Mesodermal cell (in vitro differentiated cells): ENCODE data around the gene ABCG4.
"Not testable (repeated sequence)": the region's sequence is repeated elsewhere in the genome, so short reads cannot be mapped to it uniquely, and the experiment has no call there.

ENCODE experiments used
- H3K27ac ChIP-seq: 2 replicates; pipeline ENCODE4 v1.7.0; 2013; ENCODE audit warnings: mild to moderate bottlenecking, low read depth, low read length, moderate library complexity; ENCODE audit not compliant: severe bottlenecking
- H3K36me3 ChIP-seq: 2 replicates; pipeline ENCODE4 v1.7.1; 2013; ENCODE audit warnings: mild to moderate bottlenecking, low read length, moderate library complexity; ENCODE audit not compliant: control insufficient read depth, insufficient read depth
- H3K4me1 ChIP-seq: one replicate; pipeline ENCODE4 v1.7.1; 2013; ENCODE audit warnings: mild to moderate bottlenecking, low read length; ENCODE audit not compliant: insufficient read depth, control insufficient read depth, poor library complexity, severe bottlenecking
- H3K4me3 ChIP-seq: 2 replicates; pipeline ENCODE4 v1.7.0; 2013; ENCODE audit warnings: low read length, control low read depth, mild to moderate bottlenecking; ENCODE audit not compliant: insufficient read depth, poor library complexity, severe bottlenecking; ENCODE audit errors: extremely low read depth
- H3K9me3 ChIP-seq: 2 replicates; pipeline ENCODE4 v1.7.1; 2013; ENCODE audit warnings: mild to moderate bottlenecking, low read length, moderate library complexity; ENCODE audit not compliant: control insufficient read depth
- WGBS, 2 experiments: methylation state at CpG; one replicate each; pipeline ENCODE4 v1.1.5; 2013; ENCODE audit warnings: missing lambda C conversion rate in 2 of 2; ENCODE audit not compliant: insufficient coverage in 2 of 2; 5-methylcytosine and 5-hydroxymethylcytosine counted together

ABCG4 gene

DNA sequence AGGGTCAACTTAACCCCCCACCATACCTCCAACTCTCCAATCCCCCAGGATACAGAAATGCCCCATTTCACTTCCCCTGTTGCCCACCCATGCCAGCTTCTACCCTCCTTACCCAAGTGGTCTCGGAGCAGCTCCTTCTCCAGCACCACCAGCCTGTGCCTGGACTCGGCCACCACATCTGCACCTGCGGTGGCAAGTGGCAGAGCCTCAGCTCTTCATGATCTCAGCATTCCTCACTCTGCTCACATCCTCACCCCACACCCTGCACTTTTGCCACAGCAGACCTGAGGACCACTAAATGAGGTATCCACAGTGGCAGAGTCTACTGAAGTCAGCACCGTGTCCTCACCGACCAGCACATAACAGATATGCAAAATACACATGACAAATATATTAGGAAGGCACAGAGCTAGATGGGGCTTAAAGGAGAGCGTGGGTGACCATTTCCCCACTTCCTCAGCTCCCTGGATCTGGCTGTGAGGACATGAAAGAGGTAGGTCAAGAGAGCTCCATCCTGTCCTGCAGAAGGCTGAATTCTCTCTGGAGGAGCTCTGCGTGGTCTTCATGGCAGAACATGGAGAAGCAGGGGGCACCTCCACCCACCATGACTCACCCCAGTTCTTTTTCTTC is 46.1 kb downstream of the ABCG4 start:
- H3K9me3 ChIP-seq, result no peaks in the 10 kb centered on the region
- H3K27ac ChIP-seq, result no peak overlapping the region
- no peak overlapping the region for H3K4me3 ChIP-seq
- no peaks in the 10 kb centered on the region for H3K36me3 ChIP-seq
- H3K4me1 ChIP-seq, result no peaks in the 10 kb centered on the region
- 93% methylated on average over 3 of the region's 7 CpGs for WGBS, 2 experiments

GRCh38 chr11:119195680-119196079 is 46.8 kb downstream of the ABCG4 start:
- no peak overlapping the region for H3K4me3 ChIP-seq
- H3K9me3 ChIP-seq, result no peaks in the 10 kb centered on the region
- no peaks in the 10 kb centered on the region for H3K36me3 ChIP-seq
- H3K27ac ChIP-seq, result no peak overlapping the region
- 47 to 54% methylated on average over 2 to 5 of the region's 6 CpGs for WGBS, 2 experiments
- H3K4me1 ChIP-seq, result no peaks in the 10 kb centered on the region

- 60% methylated on average over 2 to 3 of the region's 5 CpGs for WGBS, 2 experiments
- H3K36me3 ChIP-seq, result no peaks in the 10 kb centered on the region
- no peak overlapping the region for H3K4me3 ChIP-seq
- H3K27ac ChIP-seq, result no peak overlapping the region
- H3K4me1 ChIP-seq, result no peaks in the 10 kb centered on the region
- H3K9me3 ChIP-seq, result no peaks in the 10 kb centered on the region
Measured at GRCh38 chr11:119196833-119197483, 48.1 kb downstream of the ABCG4 start.

DNA sequence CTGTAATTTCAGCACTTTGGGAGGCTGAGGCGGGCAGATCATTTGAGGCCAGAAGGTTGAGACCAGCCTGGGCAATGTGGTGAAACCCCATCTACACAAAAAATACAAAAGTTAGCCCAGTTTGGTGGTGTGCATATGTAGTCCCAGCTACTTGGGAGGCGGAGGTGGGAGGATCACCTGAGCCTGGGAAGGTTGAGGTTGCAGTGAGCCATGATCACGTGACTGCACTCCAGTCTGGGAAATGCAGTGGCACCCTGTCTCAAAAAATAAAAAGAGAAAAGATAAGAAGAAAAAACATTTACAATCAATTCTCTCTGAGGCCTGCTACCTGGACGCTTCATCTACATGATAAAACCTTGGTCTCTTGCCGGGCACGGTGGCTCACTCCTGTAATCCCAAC is 50.1 kb downstream of the ABCG4 start:
- H3K36me3 ChIP-seq, result no peaks in the 10 kb centered on the region
- 70 to 76% methylated on average over 4 of the region's 6 CpGs for WGBS, 2 experiments
- H3K9me3 ChIP-seq, result no peaks in the 10 kb centered on the region
- no peak overlapping the region for H3K27ac ChIP-seq
- H3K4me1 ChIP-seq, result no peaks in the 10 kb centered on the region
- H3K4me3 ChIP-seq, result no peak overlapping the region

- not testable (repeated sequence) for H3K36me3 ChIP-seq, H3K27ac ChIP-seq, H3K4me1 ChIP-seq, H3K9me3 ChIP-seq, H3K4me3 ChIP-seq
- WGBS, 2 experiments, result 95% methylated on average over 4 of the region's 5 CpGs; no CpG with 5 or more reads in 1 of the 2 experiments
Measured at GRCh38 chr11:119201236-119201635, 52.4 kb downstream of the ABCG4 start.

- H3K36me3 ChIP-seq, result no peaks in the 10 kb centered on the region
- H3K9me3 ChIP-seq, result no peaks in the 10 kb centered on the region
- WGBS, 2 experiments, result 78 to 96% methylated on average over 4 of the region's 7 CpGs
- H3K4me3 ChIP-seq, result no peak overlapping the region
- H3K4me1 ChIP-seq, result peaks cover 5% of the 10 kb centered on the region
- H3K27ac ChIP-seq, result no peak overlapping the region
Measured at GRCh38 chr11:119202554-119202953, 53.7 kb downstream of the ABCG4 start.

DNA sequence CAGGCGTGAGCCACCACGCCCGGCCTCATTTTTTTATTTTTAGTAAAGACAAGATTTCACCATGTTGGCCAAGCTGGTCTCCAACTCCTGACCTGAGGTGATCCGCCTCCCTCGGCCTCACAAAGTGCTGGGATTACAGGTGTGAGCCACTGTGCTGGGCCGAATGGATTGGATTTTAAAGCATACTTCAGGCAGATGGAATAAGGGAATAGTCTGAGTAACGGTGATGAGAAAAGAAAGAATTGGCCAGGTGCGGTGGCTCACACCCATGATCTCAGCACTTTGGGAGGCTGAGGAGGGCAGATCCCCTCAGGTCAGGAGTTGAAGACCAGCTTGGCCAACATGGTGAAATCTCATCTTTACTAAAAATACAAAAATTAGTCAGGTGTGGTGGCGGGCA is 55.2 kb downstream of the ABCG4 start:
- Histone ChIP-seq H3K27ac (no peak overlapping the region), H3K9me3 (no peaks in the 10 kb centered on the region), H3K4me3 (no peak overlapping the region), H3K36me3 (no peaks in the 10 kb centered on the region), H3K4me1 (peaks cover 5% of the 10 kb centered on the region)
- WGBS, 2 experiments, result 91 to 92% methylated on average over 8 of the region's 9 CpGs

GRCh38 chr11:119205080-119205479 is 56.2 kb downstream of the ABCG4 start:
- Histone ChIP-seq H3K27ac (no peak overlapping the region), H3K4me3 (peak overlapping the region; percentile 95), H3K9me3 (no peaks in the 10 kb centered on the region), H3K36me3 (no peaks in the 10 kb centered on the region), H3K4me1 (peaks cover 5% of the 10 kb centered on the region)
- 77 to 80% methylated on average over 5 to 7 of the region's 10 CpGs for WGBS, 2 experiments

- Histone ChIP-seq H3K9me3 (no peaks in the 10 kb centered on the region), H3K4me3 (peak within 1 kb of the TSS; percentile 95), H3K27ac (peak within 1 kb of the TSS; percentile 90), H3K4me1 (peaks cover 5% of the 10 kb centered on the region), H3K36me3 (no peaks in the 10 kb centered on the region)
- 0% methylated on average over 36 to 62 of the region's 88 CpGs for WGBS, 2 experiments
Measured at GRCh38 chr11:119205574-119206510, 57.0 kb downstream of the ABCG4 start, which contains the start of gene CBL. TSS of gene CBL (plus strand) at chr11:119206339. CDS start at chr11:119206418, 79 bp downstream.

GRCh38 chr11:119206511-119207414 is 57.9 kb downstream of the ABCG4 start:
- Histone ChIP-seq H3K4me3 (peak overlapping the region; percentile 95), H3K36me3 (no peaks in the 10 kb centered on the region), H3K4me1 (peaks cover 5% of the 10 kb centered on the region), H3K9me3 (no peaks in the 10 kb centered on the region), H3K27ac (peak overlapping the region; percentile 90)
- 0 to 1% methylated on average over 10 to 15 of the region's 41 CpGs for WGBS, 2 experiments
